DMS153 treated with DMSO at 0.1 percent for 48 hours (cell line): Measurements from ENCODE around the gene MAPKBP1.

Source experiments
- DNase-seq: peaks from one replicate; lab custom pipeline; 2025; ENCODE audit not compliant: unreplicated experiment; lab: John Stamatoyannopoulos, UW

MAPKBP1 gene

GRCh38 chr15:41866263-41866703 is 92.0 kb downstream of the MAPKBP1 start:
- DNase-seq: no peak

DNA sequence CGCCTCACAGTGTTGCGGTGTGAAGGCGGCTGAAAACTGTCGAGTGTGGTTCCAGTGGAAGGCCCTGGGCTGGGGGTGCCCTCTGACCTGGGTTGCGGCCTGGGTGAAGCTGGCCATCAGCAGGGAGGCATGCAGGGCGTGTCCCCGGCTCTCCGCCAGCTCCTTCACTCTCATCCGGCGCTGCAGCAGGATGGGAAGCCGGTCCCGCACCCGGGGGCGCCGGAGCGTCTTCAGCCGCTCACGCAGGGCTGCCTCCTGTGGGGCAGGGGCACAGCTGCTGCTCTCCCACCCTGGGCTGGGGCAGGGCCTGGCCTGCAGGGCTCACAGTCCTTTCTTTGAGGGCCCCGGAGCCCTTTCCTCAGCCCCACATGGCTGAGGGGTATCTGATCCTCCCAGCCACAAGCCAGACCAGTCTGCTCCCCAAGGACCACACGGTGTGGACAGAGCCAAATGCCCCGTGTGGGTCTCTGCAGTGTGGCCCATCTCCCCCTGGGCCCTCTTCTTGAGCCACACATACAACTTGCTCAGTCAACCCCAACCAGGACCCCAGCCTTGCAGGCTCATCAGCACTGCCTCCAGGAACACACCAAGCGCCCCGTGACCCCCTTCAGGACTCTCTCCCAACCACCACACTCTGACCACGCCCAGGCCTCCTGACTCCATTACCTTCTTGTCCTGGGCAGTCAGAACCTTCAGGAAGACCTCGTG is 92.7 kb downstream of the MAPKBP1 start:
- DNase-seq: no peak

GRCh38 chr15:41868321-41868720 is 94.0 kb downstream of the MAPKBP1 start:
- DNase-seq: no peak

DNA sequence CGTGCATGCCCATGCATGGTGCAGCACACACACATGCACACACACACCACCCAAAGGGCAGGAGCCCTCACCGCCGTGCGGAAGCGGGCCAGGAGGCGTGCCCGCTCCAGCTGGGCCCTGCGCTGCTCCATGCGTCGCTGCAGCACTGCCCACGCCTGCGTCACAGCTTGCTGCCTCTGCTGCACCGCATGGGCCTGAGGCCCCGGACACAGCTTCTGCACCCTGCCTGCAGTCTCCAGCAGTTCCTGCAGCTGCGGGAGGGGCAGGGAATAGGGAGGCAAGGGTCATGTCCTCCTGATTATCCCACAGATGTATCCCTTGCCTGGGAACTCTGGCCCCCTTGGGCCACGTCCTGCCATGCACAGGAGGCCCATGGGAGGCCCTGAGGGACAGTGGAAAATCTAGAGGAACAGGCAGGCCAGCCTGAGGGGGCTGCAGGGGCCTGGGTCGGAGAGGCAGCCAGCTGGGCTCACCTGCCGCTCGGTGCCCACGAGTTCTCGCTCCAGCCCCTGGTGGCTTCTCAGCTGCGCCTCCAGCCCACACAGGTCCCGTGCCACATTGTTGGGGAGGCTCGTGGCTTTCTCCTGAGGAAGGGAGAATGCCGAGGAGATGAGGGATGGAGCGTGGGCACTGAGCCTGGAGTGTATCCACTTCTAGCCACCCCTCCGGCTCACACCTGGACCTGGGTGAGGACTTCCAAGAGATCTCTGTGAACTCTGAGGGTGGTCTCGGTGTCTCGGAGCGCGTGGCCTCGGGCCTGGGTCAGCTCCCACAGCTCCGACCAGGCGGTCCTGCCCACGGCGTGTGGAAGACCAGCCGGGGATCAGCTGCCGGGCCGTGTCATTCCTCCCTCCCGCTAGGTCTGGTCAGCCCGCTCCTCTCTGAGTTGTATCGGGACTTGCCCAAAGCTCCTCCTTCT is 95.7 kb downstream of the MAPKBP1 start:
- DNase-seq: no peak

DNA sequence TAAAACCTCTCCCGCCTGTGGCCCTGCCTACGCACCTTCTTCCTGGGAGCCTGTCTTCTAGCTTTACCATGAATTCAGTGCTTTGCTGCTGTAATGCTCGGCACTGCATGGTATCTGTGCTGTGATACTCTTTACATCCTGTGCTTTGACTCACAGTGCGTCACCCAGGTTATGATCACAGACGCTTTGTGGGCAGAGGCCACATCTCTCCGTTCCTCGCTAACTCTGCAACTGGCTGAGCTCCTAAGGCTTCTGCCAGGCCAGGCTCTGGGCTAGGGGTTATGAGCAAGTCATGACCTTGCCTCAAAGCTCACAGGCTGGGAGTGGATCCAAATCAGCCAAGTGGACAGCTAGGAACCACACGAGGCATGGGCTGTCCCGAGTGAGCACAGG is 96.4 kb downstream of the MAPKBP1 start:
- DNase-seq: no peak

GRCh38 chr15:41871175-41871905 is 97.1 kb downstream of the MAPKBP1 start:
- no peak for DNase-seq

DNA sequence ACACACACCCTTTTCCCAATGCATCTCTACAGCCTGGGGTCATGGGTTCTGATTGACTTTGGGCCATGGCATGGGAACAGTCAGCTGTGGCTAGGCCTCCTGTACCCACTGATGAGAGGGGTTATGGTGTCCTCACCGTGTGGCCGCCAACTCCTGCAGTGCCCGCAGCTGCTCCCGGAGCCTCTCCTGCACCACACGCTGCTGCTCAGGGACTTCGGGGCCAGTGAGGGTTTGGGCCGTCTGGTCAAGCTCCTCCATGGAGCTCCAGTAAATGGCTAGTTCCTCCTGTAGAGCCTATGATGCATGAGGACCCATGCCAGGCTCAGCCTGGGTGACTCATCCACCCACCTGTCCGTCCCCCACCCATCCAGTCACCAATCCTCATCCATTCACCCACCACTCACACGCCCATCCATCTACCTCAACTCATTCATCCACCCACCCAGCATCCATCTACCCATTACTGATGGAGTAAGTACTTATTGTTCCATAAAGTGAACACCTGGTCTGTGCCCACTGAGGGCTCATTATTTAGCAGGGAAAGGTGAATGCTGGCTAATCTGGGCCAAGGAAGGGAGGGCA is 98.0 kb downstream of the MAPKBP1 start:
- DNase-seq: no peak

DNA sequence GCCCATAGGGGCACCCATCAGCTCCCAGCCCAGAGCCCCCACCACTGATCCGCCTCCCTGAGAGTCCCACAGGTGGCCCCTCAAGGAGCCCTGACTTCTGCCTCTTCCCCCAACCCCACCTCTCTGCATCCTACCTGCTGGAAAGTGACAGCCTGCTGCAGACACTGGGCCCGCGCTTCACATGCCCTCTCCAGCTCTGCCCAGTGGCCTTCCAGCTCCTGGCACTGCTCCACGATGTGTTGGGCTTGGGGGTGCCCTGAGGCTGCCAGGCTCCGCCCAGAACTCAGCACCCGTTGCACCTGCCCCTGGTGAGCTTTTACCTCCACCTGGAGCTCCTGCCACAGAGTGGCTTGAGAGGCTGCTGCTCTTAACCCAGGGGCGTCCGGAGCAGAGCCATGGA is 99.4 kb downstream of the MAPKBP1 start:
- no peak for DNase-seq

DNA sequence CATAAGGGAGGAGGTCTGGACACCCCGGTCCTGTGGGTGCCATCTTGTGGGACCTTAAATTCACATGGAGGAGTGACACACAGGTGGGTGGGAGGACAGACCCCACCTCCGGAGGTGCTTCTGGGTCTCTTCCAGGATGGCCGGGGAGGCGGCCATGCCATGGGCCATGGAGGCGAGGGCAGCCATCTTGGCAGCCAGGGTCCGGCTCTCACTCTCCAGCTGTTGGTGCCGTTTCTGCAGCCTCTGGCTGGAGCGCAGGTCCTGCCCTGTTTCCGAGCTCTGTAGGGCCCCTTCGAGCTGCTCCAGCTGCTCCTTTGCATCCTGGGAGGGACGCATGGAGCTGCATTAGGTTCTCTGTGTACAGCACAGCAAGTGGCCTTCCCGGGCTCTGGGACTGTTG is 100.5 kb downstream of the MAPKBP1 start:
- no peak for DNase-seq

DNA sequence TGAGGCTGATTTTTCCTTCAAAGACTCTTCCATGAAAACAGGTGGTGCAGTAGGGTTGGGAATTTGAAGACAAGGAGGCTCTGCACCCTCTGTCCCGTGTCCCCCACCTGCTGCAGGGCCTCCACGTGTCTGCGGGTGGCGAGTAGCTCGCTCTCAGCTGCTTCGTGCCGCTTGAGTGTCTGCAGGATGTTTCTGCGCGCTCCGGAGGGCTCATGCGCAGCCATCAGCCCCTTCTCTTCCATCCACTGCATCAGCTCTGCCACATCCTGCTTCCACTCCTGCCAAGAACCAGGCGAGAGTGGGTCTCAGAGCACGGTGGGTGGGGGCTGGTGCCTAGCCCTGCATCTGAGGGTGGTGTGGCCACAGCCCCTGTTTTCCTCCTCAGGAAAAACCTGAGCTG is 101.7 kb downstream of the MAPKBP1 start:
- DNase-seq: no peak

DNA sequence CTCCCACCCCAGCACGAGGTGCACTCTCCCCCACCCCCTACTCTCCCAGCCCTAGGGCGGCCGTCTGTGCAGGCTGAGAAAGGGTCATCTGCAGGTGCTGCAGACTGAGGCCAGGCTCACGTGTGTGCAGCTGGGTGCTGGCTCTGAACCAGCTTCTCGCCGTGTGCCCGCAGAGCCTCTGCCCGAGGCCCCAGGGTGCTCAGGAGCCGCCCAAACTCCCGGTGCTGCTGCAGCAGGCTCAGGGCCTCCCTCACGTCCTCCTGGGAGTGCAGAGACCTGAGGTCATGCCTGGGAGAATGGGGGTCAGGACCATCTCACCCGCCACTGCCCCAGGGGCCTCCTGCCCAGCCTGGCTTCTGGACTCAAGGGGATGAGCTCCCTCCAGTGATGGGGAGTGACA is 102.4 kb downstream of the MAPKBP1 start:
- DNase-seq: no peak
